ENCODE measurements around the gene SP1.
"Not testable (repeated sequence)": the region's sequence is repeated elsewhere in the genome, so short reads cannot be mapped to it uniquely, and the experiment has no call there.

SP1 gene

DNA sequence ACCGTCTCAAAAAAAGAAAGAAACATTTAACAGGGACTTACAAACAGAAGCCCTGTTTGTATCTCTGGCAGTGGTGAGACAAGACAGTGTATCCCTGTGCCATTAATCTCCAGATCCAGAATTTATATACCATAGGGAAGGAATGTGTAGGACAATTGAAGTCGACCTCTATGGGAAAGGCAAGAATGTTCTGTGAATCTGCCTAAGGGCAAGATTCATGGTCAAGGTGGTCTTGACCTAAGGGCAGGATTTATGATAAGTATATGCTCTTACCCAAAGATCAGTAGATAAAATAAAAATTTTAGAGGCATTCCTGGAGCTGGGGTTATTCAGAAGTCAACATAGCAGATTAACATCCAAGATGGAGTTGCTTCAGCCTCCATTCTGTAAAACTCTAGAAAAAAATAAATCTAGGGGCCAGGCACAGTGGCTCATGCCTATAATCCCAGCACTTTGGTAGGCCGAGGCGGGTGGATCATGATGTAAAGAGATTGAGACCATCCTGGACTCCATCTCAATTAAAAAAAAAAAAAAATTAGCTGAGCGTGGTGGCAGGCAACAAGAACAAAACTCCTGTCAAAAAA, 21.0 kb upstream of the SP1 start:
- POLR2A ChIA-PET = interaction anchor here (0.9 kb wide), 1 partner anchor 10 kb away, joined by 4 read pairs; no protein-coding TSS in a partner anchor
- TF ChIP-seq ZNF664 (tag by site-specific recombination; IDR thresholded peaks at IDR 0.05) (0 out of 2 replicates have a peak, but pooled peaks have one; percentile 42), ZNF561 (tag by site-specific recombination; IDR thresholded peaks at IDR 0.05; ENCODE audit: borderline replicate concordance) (no peak)
- no peak overlapping the region for H3K4me3 ChIP-seq (ENCODE audit: low read depth, low read length)
- no peak overlapping the region for H3K27ac ChIP-seq (ENCODE audit: extremely low read depth, low read depth, low read length)
- H3K36me3 ChIP-seq (ENCODE audit: control insufficient read depth in 2 of 2, insufficient read depth in 1 of 2, low read length in 2 of 2) = no peaks in the 10 kb centered on the region
- no peaks in the 10 kb centered on the region for H3K4me1 ChIP-seq (ENCODE audit: control insufficient read depth, insufficient read depth, low read length)
- CTCF ChIA-PET = interaction anchor here (0.6 to 1.6 kb wide), 8 partner anchors 14 to 174 kb away, joined by 3 to 16 read pairs (median 4); no protein-coding TSS in a partner anchor
- no peaks in the 10 kb centered on the region for H3K9me3 ChIP-seq (ENCODE audit: control insufficient read depth, insufficient read depth, low read depth, low read length)

- ChIA-PET CTCF (interaction anchor here (1.9 kb wide), 1 partner anchor 9 kb away, joined by 11 read pairs; no protein-coding TSS in a partner anchor), POLR2A (interaction anchor here (0.9 kb wide), 1 partner anchor 109 kb away, joined by 6 read pairs; no protein-coding TSS in a partner anchor)
- H3K4me3 ChIP-seq (ENCODE audit: low read depth, low read length); H3K4me1 ChIP-seq (ENCODE audit: control insufficient read depth, insufficient read depth, low read length); H3K36me3 ChIP-seq (ENCODE audit: control insufficient read depth in 2 of 2, insufficient read depth in 1 of 2, low read length in 2 of 2); H3K27ac ChIP-seq (ENCODE audit: extremely low read depth, low read depth, low read length); H3K9me3 ChIP-seq (ENCODE audit: control insufficient read depth, insufficient read depth, low read depth, low read length): not testable (repeated sequence)
- TF ChIP-seq ZNF433 (tag by site-specific recombination; IDR thresholded peaks at IDR 0.05; ENCODE audit: low read depth) = peak; percentile 79
- TF ChIP-seq ZNF560 (tag by site-specific recombination; IDR thresholded peaks at IDR 0.05; ENCODE audit: borderline replicate concordance) = peak; percentile 54; the same call in 1 of the 2 replicates
- peak; percentile 69 for TF ChIP-seq ZNF426 (tag by site-specific recombination; IDR thresholded peaks at IDR 0.05)
- TF ChIP-seq ZBTB8A (tag by site-specific recombination; IDR thresholded peaks at IDR 0.05) = peak; percentile 45; the same call in 1 of the 2 replicates
- peak; percentile 60; the same call in 1 of the 2 replicates for TF ChIP-seq ZNF266 (tag by site-specific recombination; IDR thresholded peaks at IDR 0.05; ENCODE audit: low read depth)
- peak; percentile 87; the same call in 1 of the 2 replicates for TF ChIP-seq ZNF394 (tag by site-specific recombination; IDR thresholded peaks at IDR 0.05; ENCODE audit: borderline replicate concordance)
- TF ChIP-seq, protein P1, sequence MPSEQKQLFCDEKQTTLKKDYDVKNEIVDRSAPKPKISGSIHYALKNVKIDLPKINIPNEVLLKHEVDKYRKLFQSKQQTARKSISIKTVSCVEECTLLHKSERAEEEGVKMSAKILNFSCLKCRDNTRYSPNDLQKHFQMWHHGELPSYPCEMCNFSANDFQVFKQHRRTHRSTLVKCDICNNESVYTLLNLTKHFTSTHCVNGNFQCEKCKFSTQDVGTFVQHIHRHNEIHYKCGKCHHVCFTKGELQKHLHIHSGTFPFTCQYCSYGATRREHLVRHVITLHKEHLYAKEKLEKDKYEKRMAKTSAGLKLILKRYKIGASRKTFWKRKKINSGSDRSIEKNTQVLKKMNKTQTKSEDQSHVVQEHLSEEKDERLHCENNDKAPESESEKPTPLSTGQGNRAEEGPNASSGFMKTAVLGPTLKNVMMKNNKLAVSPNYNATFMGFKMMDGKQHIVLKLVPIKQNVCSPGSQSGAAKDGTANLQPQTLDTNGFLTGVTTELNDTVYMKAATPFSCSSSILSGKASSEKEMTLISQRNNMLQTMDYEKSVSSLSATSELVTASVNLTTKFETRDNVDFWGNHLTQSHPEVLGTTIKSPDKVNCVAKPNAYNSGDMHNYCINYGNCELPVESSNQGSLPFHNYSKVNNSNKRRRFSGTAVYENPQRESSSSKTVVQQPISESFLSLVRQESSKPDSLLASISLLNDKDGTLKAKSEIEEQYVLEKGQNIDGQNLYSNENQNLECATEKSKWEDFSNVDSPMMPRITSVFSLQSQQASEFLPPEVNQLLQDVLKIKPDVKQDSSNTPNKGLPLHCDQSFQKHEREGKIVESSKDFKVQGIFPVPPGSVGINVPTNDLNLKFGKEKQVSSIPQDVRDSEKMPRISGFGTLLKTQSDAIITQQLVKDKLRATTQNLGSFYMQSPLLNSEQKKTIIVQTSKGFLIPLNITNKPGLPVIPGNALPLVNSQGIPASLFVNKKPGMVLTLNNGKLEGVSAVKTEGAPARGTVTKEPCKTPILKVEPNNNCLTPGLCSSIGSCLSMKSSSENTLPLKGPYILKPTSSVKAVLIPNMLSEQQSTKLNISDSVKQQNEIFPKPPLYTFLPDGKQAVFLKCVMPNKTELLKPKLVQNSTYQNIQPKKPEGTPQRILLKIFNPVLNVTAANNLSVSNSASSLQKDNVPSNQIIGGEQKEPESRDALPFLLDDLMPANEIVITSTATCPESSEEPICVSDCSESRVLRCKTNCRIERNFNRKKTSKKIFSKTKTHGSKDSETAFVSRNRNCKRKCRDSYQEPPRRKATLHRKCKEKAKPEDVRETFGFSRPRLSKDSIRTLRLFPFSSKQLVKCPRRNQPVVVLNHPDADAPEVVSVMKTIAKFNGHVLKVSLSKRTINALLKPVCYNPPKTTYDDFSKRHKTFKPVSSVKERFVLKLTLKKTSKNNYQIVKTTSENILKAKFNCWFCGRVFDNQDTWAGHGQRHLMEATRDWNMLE (tag by site-specific recombination; conservative IDR thresholded peaks at IDR 0.05; ENCODE audit: low read depth) = peak; percentile 76
- TF ChIP-seq, protein P2, sequence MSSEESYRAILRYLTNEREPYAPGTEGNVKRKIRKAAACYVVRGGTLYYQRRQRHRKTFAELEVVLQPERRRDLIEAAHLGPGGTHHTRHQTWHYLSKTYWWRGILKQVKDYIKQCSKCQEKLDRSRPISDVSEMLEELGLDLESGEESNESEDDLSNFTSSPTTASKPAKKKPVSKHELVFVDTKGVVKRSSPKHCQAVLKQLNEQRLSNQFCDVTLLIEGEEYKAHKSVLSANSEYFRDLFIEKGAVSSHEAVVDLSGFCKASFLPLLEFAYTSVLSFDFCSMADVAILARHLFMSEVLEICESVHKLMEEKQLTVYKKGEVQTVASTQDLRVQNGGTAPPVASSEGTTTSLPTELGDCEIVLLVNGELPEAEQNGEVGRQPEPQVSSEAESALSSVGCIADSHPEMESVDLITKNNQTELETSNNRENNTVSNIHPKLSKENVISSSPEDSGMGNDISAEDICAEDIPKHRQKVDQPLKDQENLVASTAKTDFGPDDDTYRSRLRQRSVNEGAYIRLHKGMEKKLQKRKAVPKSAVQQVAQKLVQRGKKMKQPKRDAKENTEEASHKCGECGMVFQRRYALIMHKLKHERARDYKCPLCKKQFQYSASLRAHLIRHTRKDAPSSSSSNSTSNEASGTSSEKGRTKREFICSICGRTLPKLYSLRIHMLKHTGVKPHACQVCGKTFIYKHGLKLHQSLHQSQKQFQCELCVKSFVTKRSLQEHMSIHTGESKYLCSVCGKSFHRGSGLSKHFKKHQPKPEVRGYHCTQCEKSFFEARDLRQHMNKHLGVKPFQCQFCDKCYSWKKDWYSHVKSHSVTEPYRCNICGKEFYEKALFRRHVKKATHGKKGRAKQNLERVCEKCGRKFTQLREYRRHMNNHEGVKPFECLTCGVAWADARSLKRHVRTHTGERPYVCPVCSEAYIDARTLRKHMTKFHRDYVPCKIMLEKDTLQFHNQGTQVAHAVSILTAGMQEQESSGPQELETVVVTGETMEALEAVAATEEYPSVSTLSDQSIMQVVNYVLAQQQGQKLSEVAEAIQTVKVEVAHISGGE (tag by site-specific recombination; conservative IDR thresholded peaks at IDR 0.05; ENCODE audit: low read depth) = peak; percentile 52
- 0 out of 2 replicates have a peak, but pooled peaks have one; percentile 47 for TF ChIP-seq ZNF404 (tag by site-specific recombination; IDR thresholded peaks at IDR 0.05)
- TF ChIP-seq ZNF510 (tag by site-specific recombination; IDR thresholded peaks at IDR 0.05; ENCODE audit: insufficient replicate concordance) = peak; percentile 49
- peak; percentile 48; the same call in 1 of the 2 replicates for TF ChIP-seq ZNF664 (tag by site-specific recombination; IDR thresholded peaks at IDR 0.05)
- TF ChIP-seq ZNF558 (tag by site-specific recombination; IDR thresholded peaks at IDR 0.05) = 0 out of 2 replicates have a peak, but pooled peaks have one; percentile 16
- 0 out of 2 replicates have a peak, but pooled peaks have one; percentile 38 for TF ChIP-seq ZNF202 (tag by site-specific recombination; IDR thresholded peaks at IDR 0.05; ENCODE audit: borderline replicate concordance)
- TF ChIP-seq, protein P3, sequence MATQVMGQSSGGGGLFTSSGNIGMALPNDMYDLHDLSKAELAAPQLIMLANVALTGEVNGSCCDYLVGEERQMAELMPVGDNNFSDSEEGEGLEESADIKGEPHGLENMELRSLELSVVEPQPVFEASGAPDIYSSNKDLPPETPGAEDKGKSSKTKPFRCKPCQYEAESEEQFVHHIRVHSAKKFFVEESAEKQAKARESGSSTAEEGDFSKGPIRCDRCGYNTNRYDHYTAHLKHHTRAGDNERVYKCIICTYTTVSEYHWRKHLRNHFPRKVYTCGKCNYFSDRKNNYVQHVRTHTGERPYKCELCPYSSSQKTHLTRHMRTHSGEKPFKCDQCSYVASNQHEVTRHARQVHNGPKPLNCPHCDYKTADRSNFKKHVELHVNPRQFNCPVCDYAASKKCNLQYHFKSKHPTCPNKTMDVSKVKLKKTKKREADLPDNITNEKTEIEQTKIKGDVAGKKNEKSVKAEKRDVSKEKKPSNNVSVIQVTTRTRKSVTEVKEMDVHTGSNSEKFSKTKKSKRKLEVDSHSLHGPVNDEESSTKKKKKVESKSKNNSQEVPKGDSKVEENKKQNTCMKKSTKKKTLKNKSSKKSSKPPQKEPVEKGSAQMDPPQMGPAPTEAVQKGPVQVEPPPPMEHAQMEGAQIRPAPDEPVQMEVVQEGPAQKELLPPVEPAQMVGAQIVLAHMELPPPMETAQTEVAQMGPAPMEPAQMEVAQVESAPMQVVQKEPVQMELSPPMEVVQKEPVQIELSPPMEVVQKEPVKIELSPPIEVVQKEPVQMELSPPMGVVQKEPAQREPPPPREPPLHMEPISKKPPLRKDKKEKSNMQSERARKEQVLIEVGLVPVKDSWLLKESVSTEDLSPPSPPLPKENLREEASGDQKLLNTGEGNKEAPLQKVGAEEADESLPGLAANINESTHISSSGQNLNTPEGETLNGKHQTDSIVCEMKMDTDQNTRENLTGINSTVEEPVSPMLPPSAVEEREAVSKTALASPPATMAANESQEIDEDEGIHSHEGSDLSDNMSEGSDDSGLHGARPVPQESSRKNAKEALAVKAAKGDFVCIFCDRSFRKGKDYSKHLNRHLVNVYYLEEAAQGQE (tag by site-specific recombination; IDR thresholded peaks at IDR 0.05) = 0 out of 2 replicates have a peak, but pooled peaks have one; percentile 20
- peak; percentile 31; the same call in 1 of the 2 replicates for TF ChIP-seq ZNF140 (tag by site-specific recombination; IDR thresholded peaks at IDR 0.05)
- TF ChIP-seq ZNF623 (tag by site-specific recombination; IDR thresholded peaks at IDR 0.05) = peak; percentile 57
Observed at GRCh38 chr12:53361638-53362037, 18.3 kb upstream of the SP1 start.

All from HEK293 (cell line).